Activated naive CD8-positive, alpha-beta T cell treated with anti-CD3 and anti-CD28 coated beads for 36 hours (primary cell): ENCODE data around the gene PPP2R5D. TPM values are rescaled to one million over a fixed set of nuclear protein-coding genes. Genes with fewer than 3 reads are reported as not detected.

Source experiments
- DNase-seq: peaks from one replicate; pipeline ENCODE4 v3.0.0; 2021
- H3K27ac Mint-ChIP-seq: one replicate; pipeline ENCODE4 v1.8.0; 2022; ENCODE audit warnings: mild to moderate bottlenecking, moderate library complexity, mixed read lengths
- H3K27me3 Mint-ChIP-seq: one replicate; pipeline ENCODE4 v1.8.0; 2022; ENCODE audit warnings: mild to moderate bottlenecking, mixed read lengths
- H3K36me3 Mint-ChIP-seq: one replicate; pipeline ENCODE4 v1.8.0; 2021; ENCODE audit warnings: mild to moderate bottlenecking, mixed read lengths
- H3K4me1 Mint-ChIP-seq: one replicate; pipeline ENCODE4 v1.8.0; 2021; ENCODE audit warnings: mixed read lengths
- H3K4me3 Mint-ChIP-seq: one replicate; pipeline ENCODE4 v1.8.0; 2022; ENCODE audit warnings: mild to moderate bottlenecking, moderate library complexity, mixed read lengths
- H3K9me3 Mint-ChIP-seq: one replicate; pipeline ENCODE4 v1.8.0; 2022; ENCODE audit warnings: mixed read lengths
- total RNA-seq, 2 experiments: library from RNA; stranded (reverse); gene quantifications; one replicate each; pipeline ENCODE4 v1.2.3, GENCODE V29; 2021

Gene PPP2R5D
- total RNA-seq, 2 experiments from 2014 or later, result 43.0 to 43.4 TPM

DNA sequence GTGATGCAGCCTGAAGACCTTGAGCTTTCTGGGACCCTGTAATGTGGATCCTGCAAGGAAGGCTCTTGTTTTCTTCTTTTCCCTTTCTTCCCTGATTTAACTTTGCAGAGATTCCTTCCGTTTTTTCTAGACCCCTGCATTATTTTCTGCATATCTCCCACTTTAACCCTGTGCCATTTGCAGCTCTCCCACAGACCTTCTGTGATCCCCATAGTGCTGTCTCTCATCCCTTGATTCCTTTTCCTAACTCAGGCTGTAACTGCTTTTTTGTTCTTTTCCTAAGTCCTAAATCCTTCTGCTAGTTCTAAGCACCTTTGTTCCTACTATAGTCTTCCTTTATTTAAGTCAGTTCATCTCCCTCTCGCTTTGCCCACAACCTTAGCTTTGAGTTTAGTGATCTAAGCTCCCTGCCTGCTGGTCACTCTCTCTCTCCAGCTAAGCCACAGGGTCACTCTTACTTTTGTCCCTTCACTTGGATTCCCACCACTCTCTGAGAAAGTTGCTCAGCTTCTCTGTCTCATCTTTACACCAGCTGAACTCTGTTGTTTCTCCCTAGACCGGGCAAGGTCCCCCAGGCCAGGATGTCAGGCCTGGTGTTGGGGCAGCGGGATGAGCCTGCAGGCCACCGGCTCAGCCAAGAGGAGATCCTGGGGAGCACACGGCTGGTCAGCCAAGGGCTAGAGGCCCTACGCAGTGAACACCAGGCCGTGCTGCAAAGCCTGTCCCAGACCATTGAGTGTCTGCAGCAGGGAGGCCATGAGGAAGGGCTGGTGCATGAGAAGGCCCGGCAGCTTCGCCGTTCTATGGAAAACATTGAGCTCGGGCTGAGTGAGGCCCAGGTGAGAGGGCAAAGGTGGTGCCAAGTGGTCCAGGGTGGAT lies 76.6 kb downstream of the PPP2R5D start:
- Mint-ChIP-seq H3K4me3 (peak overlapping the region; percentile 81), H3K36me3 (peaks cover 3% of the 10 kb centered on the region), H3K4me1 (peaks cover 23% of the 10 kb centered on the region), H3K27ac (no peak overlapping the region), H3K27me3 (no peaks in the 10 kb centered on the region), H3K9me3 (no peaks in the 10 kb centered on the region)
- DNase-seq, result no peak

DNA sequence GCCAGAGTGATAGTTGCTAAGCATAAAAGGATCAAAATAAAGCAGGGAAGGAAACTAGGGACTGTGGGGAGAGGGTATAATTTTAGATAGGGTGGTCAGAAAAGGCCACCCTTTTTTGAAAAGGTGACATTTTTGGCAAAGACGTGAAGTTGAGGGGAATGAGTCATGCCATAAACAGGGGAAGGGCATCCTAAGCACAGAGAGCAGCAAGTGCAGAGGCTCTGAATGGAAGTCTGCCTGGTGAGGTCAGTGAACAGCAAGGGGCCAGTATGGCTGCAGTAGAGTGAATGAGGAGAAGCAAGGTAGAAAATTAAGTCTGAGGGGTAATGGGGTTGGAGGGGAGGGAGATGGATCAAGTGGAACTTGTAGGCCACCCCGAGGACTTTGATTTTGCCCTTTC lies 77.5 kb downstream of the PPP2R5D start:
- H3K4me1 Mint-ChIP-seq, result peaks cover 23% of the 10 kb centered on the region
- no peaks in the 10 kb centered on the region for H3K9me3 Mint-ChIP-seq
- H3K27me3 Mint-ChIP-seq, result no peaks in the 10 kb centered on the region
- H3K4me3 Mint-ChIP-seq, result no peak overlapping the region
- H3K36me3 Mint-ChIP-seq, result no peaks in the 10 kb centered on the region
- no peak overlapping the region for H3K27ac Mint-ChIP-seq
- no peak for DNase-seq

Other genes with a start within 250 kb of the PPP2R5D start
- 10 to 100 TPM; 16.8 to 18.3 TPM for gene TBCC, start 238.5 kb upstream of the PPP2R5D start, total RNA-seq
- 10 to 100 TPM; 10.6 to 10.7 TPM for gene BICRAL, start 202.5 kb upstream of the PPP2R5D start, total RNA-seq
- 100 to 1,000 TPM; 193 to 200 TPM for gene RPL7L1, start 105.0 kb upstream of the PPP2R5D start, total RNA-seq
- gene PTCRA, start 68.5 kb upstream of the PPP2R5D start, total RNA-seq, result not detected
- 10 to 100 TPM; 53.6 to 55.7 TPM for gene CNPY3, start 55.1 kb upstream of the PPP2R5D start, total RNA-seq
- gene GNMT, start 23.8 kb upstream of the PPP2R5D start, total RNA-seq, result under 1 TPM; 0.20 to 0.35 TPM
- gene PEX6, start 5.4 kb upstream of the PPP2R5D start, total RNA-seq, result 10 to 100 TPM; 15.2 to 16.7 TPM
- 100 to 1,000 TPM in 1 of 2 experiments, 10 to 100 TPM in 1; 98.6 to 105 TPM for gene MEA1, start 29.4 kb downstream of the PPP2R5D start, total RNA-seq
- gene KLHDC3, start 29.7 kb downstream of the PPP2R5D start, total RNA-seq, result 10 to 100 TPM; 65.8 to 66.1 TPM
- gene RRP36, start 37.1 kb downstream of the PPP2R5D start, total RNA-seq, result 10 to 100 TPM; 87.6 to 93.0 TPM
- gene CUL7, start 69.3 kb downstream of the PPP2R5D start, total RNA-seq, result 10 to 100 TPM in 1 of 2 experiments, 1 to 10 TPM in 1; 9.3 to 10.2 TPM
- gene MRPL2, start 74.9 kb downstream of the PPP2R5D start, total RNA-seq, result 100 to 1,000 TPM; 112 to 113 TPM
- 1 to 10 TPM; 9.5 to 10.0 TPM for gene KLC4, start 75.1 kb downstream of the PPP2R5D start, total RNA-seq
- 1 to 10 TPM; 3.3 to 3.9 TPM for gene PTK7, start 91.7 kb downstream of the PPP2R5D start, total RNA-seq
- gene SRF, start 186.7 kb downstream of the PPP2R5D start, total RNA-seq, result 10 to 100 TPM; 49.1 to 49.9 TPM
- 10 to 100 TPM; 31.3 to 31.5 TPM for gene CUL9, start 197.6 kb downstream of the PPP2R5D start, total RNA-seq
- 10 to 100 TPM; 55.8 to 56.1 TPM for gene DNPH1, start 244.9 kb downstream of the PPP2R5D start, total RNA-seq